Measurements from ENCODE around the gene GAPT.

DNA sequence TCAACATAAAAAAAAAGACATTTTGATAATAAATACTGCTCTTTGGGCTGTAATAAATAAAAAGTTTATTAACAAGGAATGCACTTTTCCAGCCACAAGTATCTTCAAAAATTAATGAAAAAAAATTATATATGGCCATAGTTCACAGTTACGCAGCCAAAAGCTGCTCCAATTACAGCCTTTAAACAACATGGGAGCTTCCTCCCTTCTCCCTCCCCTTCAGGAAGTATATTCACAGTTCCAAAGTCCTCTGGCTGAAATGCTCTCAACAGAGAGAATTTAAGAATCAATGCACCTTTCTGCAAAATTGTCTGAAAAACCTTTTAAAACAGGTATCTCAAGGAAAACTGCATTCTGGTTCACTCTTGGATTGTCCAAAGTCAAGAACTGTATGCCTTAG, 37.2 kb upstream of the GAPT start:
- no peak for TF ChIP-seq POLR2A (IDR thresholded peaks at IDR 0.05; ENCODE audit: low read depth)
- TF ChIP-seq, protein P1, sequence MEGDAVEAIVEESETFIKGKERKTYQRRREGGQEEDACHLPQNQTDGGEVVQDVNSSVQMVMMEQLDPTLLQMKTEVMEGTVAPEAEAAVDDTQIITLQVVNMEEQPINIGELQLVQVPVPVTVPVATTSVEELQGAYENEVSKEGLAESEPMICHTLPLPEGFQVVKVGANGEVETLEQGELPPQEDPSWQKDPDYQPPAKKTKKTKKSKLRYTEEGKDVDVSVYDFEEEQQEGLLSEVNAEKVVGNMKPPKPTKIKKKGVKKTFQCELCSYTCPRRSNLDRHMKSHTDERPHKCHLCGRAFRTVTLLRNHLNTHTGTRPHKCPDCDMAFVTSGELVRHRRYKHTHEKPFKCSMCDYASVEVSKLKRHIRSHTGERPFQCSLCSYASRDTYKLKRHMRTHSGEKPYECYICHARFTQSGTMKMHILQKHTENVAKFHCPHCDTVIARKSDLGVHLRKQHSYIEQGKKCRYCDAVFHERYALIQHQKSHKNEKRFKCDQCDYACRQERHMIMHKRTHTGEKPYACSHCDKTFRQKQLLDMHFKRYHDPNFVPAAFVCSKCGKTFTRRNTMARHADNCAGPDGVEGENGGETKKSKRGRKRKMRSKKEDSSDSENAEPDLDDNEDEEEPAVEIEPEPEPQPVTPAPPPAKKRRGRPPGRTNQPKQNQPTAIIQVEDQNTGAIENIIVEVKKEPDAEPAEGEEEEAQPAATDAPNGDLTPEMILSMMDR (IDR thresholded peaks at IDR 0.05), result no peak
- TF ChIP-seq EP300 (IDR thresholded peaks at IDR 0.05), result no peak
- TF ChIP-seq POLR2AphosphoS5 (IDR thresholded peaks at IDR 0.05), result no peak
